GM23338 (cell line): ENCODE data around the gene CIART.

ENCODE experiments used
- CREB1 ChIP-seq: fragments of 250-450 bp; sonication (Bioruptor Pico); IDR thresholded peaks from 2 replicates; pipeline ENCODE4 v1.5.0; 2020; ENCODE audit warnings: low read depth, mild to moderate bottlenecking, moderate library complexity
- EZH2 ChIP-seq: fragments of 200-600 bp; sonication (generic); IDR thresholded peaks from one replicate; pipeline ENCODE4 v1.8.0; 2017; ENCODE audit warnings: antibody characterized with exemption, mild to moderate bottlenecking, low read depth; ENCODE audit not compliant: unreplicated experiment
- EZH2phosphoT487 ChIP-seq: fragments of 200-600 bp; sonication (generic); IDR thresholded peaks from one replicate; pipeline ENCODE4 v1.8.1; 2018; ENCODE audit warnings: antibody characterized with exemption; ENCODE audit not compliant: unreplicated experiment
- JUNB ChIP-seq: IDR thresholded peaks from one replicate; pipeline ENCODE4 v1.6.1; 2016; ENCODE audit warnings: antibody characterized with exemption; ENCODE audit not compliant: unreplicated experiment
- POLR2AphosphoS5 ChIP-seq: IDR thresholded peaks from 2 replicates; pipeline ENCODE4 v1.6.1; 2016; ENCODE audit warnings: antibody characterized with exemption, low read depth
- STAT1 ChIP-seq: IDR thresholded peaks from one replicate; pipeline ENCODE4 v1.6.1; 2016; ENCODE audit warnings: antibody characterized with exemption; ENCODE audit not compliant: unreplicated experiment
- ZNF114 ChIP-seq: fragments of 250-450 bp; sonication (Bioruptor Pico); IDR thresholded peaks from 2 replicates; pipeline ENCODE4 v1.5.0; 2020; ENCODE audit warnings: mild to moderate bottlenecking, moderate library complexity
- ZNF331 ChIP-seq: fragments of 250-450 bp; sonication (Bioruptor Pico); IDR thresholded peaks from 2 replicates; pipeline ENCODE4 v1.5.0; 2020; ENCODE audit warnings: low read depth, mild to moderate bottlenecking, moderate library complexity
- TF ChIP-seq, protein P1 (sequence below), 2 experiments: fragments of 200-600 bp in 1 of 2; sonication (generic) in 1 of 2; conservative IDR thresholded peaks; 2 replicates each; pipeline versions ENCODE4 v1.5.1 to v1.6.1; 2016 to 2017; ENCODE audit warnings: antibody characterized with exemption in 2 of 2, low read depth in 2 of 2, mild to moderate bottlenecking in 2 of 2, moderate library complexity in 1 of 2
- TF ChIP-seq, protein P2 (sequence below): IDR thresholded peaks from one replicate; pipeline ENCODE4 v1.6.1; 2018; ENCODE audit warnings: antibody characterized with exemption; ENCODE audit not compliant: unreplicated experiment
- TF ChIP-seq, protein P3 (sequence below): fragments of 250-450 bp; sonication (Bioruptor Pico); IDR thresholded peaks from 2 replicates; pipeline ENCODE4 v1.5.0; 2020; ENCODE audit warnings: mild to moderate bottlenecking, moderate library complexity
- TF ChIP-seq, protein P4 (sequence below): IDR thresholded peaks from 2 replicates; pipeline ENCODE4 v1.6.1; 2016; ENCODE audit warnings: antibody characterized with exemption

DNA sequence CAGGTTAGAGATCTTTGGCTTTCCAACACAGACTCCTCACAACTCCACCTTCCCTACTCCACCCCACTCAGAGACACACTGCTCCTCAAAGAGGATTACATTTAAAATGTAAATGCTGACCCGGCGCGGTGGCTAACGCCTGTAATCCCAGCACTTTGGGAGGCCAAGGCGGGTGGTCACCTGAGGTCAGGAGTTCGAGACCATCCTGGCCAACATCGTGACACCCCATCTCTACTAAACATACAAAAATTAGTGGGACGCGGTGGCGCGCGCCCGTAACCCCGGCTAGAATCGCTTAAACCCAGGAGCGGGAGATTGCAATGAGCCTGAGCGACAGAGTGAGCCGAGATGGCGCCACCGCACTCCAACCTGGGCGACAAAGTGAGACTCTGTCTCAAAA is 44.6 kb upstream of the CIART start:
- TF ChIP-seq, protein P1, sequence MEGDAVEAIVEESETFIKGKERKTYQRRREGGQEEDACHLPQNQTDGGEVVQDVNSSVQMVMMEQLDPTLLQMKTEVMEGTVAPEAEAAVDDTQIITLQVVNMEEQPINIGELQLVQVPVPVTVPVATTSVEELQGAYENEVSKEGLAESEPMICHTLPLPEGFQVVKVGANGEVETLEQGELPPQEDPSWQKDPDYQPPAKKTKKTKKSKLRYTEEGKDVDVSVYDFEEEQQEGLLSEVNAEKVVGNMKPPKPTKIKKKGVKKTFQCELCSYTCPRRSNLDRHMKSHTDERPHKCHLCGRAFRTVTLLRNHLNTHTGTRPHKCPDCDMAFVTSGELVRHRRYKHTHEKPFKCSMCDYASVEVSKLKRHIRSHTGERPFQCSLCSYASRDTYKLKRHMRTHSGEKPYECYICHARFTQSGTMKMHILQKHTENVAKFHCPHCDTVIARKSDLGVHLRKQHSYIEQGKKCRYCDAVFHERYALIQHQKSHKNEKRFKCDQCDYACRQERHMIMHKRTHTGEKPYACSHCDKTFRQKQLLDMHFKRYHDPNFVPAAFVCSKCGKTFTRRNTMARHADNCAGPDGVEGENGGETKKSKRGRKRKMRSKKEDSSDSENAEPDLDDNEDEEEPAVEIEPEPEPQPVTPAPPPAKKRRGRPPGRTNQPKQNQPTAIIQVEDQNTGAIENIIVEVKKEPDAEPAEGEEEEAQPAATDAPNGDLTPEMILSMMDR (conservative IDR thresholded peaks at IDR 0.05; ENCODE audit: low read depth in 2 of 2) = no peak
- TF ChIP-seq EZH2 (no peak), EZH2phosphoT487 (no peak), ZNF114 (CRISPR knock-in tag) (no peak), POLR2AphosphoS5 (no peak), ZNF331 (CRISPR knock-in tag) (no peak), CREB1 (CRISPR knock-in tag) (no peak), STAT1 (no peak), JUNB (no peak)
- TF ChIP-seq, protein P2, sequence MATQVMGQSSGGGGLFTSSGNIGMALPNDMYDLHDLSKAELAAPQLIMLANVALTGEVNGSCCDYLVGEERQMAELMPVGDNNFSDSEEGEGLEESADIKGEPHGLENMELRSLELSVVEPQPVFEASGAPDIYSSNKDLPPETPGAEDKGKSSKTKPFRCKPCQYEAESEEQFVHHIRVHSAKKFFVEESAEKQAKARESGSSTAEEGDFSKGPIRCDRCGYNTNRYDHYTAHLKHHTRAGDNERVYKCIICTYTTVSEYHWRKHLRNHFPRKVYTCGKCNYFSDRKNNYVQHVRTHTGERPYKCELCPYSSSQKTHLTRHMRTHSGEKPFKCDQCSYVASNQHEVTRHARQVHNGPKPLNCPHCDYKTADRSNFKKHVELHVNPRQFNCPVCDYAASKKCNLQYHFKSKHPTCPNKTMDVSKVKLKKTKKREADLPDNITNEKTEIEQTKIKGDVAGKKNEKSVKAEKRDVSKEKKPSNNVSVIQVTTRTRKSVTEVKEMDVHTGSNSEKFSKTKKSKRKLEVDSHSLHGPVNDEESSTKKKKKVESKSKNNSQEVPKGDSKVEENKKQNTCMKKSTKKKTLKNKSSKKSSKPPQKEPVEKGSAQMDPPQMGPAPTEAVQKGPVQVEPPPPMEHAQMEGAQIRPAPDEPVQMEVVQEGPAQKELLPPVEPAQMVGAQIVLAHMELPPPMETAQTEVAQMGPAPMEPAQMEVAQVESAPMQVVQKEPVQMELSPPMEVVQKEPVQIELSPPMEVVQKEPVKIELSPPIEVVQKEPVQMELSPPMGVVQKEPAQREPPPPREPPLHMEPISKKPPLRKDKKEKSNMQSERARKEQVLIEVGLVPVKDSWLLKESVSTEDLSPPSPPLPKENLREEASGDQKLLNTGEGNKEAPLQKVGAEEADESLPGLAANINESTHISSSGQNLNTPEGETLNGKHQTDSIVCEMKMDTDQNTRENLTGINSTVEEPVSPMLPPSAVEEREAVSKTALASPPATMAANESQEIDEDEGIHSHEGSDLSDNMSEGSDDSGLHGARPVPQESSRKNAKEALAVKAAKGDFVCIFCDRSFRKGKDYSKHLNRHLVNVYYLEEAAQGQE = no peak
- TF ChIP-seq, protein P3, sequence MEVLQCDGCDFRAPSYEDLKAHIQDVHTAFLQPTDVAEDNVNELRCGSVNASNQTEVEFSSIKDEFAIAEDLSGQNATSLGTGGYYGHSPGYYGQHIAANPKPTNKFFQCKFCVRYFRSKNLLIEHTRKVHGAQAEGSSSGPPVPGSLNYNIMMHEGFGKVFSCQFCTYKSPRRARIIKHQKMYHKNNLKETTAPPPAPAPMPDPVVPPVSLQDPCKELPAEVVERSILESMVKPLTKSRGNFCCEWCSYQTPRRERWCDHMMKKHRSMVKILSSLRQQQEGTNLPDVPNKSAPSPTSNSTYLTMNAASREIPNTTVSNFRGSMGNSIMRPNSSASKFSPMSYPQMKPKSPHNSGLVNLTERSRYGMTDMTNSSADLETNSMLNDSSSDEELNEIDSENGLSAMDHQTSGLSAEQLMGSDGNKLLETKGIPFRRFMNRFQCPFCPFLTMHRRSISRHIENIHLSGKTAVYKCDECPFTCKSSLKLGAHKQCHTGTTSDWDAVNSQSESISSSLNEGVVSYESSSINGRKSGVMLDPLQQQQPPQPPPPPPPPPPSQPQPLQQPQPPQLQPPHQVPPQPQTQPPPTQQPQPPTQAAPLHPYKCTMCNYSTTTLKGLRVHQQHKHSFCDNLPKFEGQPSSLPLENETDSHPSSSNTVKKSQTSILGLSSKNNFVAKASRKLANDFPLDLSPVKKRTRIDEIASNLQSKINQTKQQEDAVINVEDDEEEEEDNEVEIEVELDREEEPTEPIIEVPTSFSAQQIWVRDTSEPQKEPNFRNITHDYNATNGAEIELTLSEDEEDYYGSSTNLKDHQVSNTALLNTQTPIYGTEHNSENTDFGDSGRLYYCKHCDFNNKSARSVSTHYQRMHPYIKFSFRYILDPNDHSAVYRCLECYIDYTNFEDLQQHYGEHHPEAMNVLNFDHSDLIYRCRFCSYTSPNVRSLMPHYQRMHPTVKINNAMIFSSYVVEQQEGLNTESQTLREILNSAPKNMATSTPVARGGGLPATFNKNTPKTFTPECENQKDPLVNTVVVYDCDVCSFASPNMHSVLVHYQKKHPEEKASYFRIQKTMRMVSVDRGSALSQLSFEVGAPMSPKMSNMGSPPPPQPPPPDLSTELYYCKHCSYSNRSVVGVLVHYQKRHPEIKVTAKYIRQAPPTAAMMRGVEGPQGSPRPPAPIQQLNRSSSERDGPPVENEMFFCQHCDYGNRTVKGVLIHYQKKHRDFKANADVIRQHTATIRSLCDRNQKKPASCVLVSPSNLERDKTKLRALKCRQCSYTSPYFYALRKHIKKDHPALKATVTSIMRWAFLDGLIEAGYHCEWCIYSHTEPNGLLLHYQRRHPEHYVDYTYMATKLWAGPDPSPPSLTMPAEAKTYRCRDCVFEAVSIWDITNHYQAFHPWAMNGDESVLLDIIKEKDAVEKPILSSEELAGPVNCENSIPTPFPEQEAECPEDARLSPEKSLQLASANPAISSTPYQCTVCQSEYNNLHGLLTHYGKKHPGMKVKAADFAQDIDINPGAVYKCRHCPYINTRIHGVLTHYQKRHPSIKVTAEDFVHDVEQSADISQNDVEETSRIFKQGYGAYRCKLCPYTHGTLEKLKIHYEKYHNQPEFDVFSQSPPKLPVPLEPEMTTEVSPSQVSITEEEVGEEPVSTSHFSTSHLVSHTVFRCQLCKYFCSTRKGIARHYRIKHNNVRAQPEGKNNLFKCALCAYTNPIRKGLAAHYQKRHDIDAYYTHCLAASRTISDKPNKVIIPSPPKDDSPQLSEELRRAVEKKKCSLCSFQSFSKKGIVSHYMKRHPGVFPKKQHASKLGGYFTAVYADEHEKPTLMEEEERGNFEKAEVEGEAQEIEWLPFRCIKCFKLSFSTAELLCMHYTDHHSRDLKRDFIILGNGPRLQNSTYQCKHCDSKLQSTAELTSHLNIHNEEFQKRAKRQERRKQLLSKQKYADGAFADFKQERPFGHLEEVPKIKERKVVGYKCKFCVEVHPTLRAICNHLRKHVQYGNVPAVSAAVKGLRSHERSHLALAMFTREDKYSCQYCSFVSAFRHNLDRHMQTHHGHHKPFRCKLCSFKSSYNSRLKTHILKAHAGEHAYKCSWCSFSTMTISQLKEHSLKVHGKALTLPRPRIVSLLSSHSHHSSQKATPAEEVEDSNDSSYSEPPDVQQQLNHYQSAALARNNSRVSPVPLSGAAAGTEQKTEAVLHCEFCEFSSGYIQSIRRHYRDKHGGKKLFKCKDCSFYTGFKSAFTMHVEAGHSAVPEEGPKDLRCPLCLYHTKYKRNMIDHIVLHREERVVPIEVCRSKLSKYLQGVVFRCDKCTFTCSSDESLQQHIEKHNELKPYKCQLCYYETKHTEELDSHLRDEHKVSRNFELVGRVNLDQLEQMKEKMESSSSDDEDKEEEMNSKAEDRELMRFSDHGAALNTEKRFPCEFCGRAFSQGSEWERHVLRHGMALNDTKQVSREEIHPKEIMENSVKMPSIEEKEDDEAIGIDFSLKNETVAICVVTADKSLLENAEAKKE (CRISPR knock-in tag) = no peak
- TF ChIP-seq, protein P4, sequence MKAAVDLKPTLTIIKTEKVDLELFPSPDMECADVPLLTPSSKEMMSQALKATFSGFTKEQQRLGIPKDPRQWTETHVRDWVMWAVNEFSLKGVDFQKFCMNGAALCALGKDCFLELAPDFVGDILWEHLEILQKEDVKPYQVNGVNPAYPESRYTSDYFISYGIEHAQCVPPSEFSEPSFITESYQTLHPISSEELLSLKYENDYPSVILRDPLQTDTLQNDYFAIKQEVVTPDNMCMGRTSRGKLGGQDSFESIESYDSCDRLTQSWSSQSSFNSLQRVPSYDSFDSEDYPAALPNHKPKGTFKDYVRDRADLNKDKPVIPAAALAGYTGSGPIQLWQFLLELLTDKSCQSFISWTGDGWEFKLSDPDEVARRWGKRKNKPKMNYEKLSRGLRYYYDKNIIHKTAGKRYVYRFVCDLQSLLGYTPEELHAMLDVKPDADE = no peak
